MCF 10A (cell line): ENCODE data around the gene FAM24B. TPM values are rescaled to one million over a fixed set of nuclear protein-coding genes. Genes with fewer than 3 reads are reported as not detected.
A peak's percentile ranks its signal among the peaks of the same experiment; 100 is the strongest.

Source experiments
- BruUV-seq: library from RNA; stranded (reverse); fragments of 400-500 nt; replicated peaks from 2 replicates; lab custom pipeline; 2021; lab: Mats Ljungman, UMichigan
- CTCF ChIA-PET: fragments of 300-600 bp; sonication (Branson Sonifier 250); formaldehyde crosslinking; extraction: SDS; loops from one replicate; lab custom pipeline; 2021; ENCODE audit warnings: antibody characterized with exemption, inconsistent platforms; lab: Yijun Ruan, JAX
- POLR2A ChIA-PET: fragments of 300-600, 350-650 bp; sonication (Branson Sonifier 250); formaldehyde crosslinking; extraction: SDS; loops from one replicate; lab custom pipeline; 2020; ENCODE audit warnings: antibody characterized with exemption, inconsistent platforms; lab: Yijun Ruan, JAX
- DNase-seq: peaks from one replicate; pipeline ENCODE4 v3.0.0-alpha.2; 2018; ENCODE audit not compliant: unreplicated experiment
- H3K27ac Mint-ChIP-seq: one replicate; pipeline ENCODE4 v1.8.0; 2022; ENCODE audit warnings: mild to moderate bottlenecking, low read depth, mixed read lengths; ENCODE audit not compliant: unreplicated experiment
- H3K27me3 Mint-ChIP-seq: one replicate; pipeline ENCODE4 v1.8.0; 2022; ENCODE audit warnings: mixed read lengths; ENCODE audit not compliant: insufficient read depth, unreplicated experiment
- H3K36me3 Mint-ChIP-seq: one replicate; pipeline ENCODE4 v1.8.0; 2022; ENCODE audit warnings: mild to moderate bottlenecking, moderate library complexity, mixed read lengths; ENCODE audit not compliant: insufficient read depth, unreplicated experiment
- H3K4me1 Mint-ChIP-seq: one replicate; pipeline ENCODE4 v1.8.0; 2022; ENCODE audit warnings: mixed read lengths; ENCODE audit not compliant: insufficient read depth, unreplicated experiment
- H3K4me3 Mint-ChIP-seq: one replicate; pipeline ENCODE4 v1.8.0; 2022; ENCODE audit warnings: mild to moderate bottlenecking, moderate library complexity, mixed read lengths; ENCODE audit not compliant: unreplicated experiment
- H3K9me3 Mint-ChIP-seq: one replicate; pipeline ENCODE4 v1.8.0; 2022; ENCODE audit warnings: mixed read lengths; ENCODE audit not compliant: unreplicated experiment
- CTCF ChIP-seq: fragments of 200-600 bp; IDR thresholded peaks from one replicate; pipeline ENCODE4 v1.8.0; 2022; ENCODE audit warnings: antibody characterized with exemption, mild to moderate bottlenecking; ENCODE audit not compliant: unreplicated experiment
- intact Hi-C: fragments of 100-400 bp; cut with micrococcal nuclease; formaldehyde crosslinking; loops from 2 replicates; pipeline ENCODE4 v1.14.1; 2022
- total RNA-seq: library from RNA; stranded (reverse); gene quantifications from 2 replicates; pipeline ENCODE4 v1.2.3, GENCODE V29; 2022

FAM24B gene
- total RNA-seq, 1 experiment from 2014 or later: 23.7 TPM

- Mint-ChIP-seq H3K9me3 (peaks cover 7% of the 10 kb centered on the region), H3K36me3 (peaks cover 13% of the 10 kb centered on the region), H3K27ac (peak overlapping the region; percentile 29), H3K27me3 (no peaks in the 10 kb centered on the region), H3K4me3 (no peak overlapping the region), H3K4me1 (peaks cover 55% of the 10 kb centered on the region)
- BruUV-seq: no TSS peak
- ChIA-PET CTCF (interaction anchor here (0.6 to 1.2 kb wide), 2 partner anchors 13 to 15 kb away, joined by 3 to 5 read pairs; no protein-coding TSS in a partner anchor), POLR2A (interaction anchor here (0.6 kb wide), 1 partner anchor 16 kb away, joined by 4 read pairs; no protein-coding TSS in a partner anchor)
- peak; percentile 38 for DNase-seq
- intact Hi-C loops: no loop called here
- TF ChIP-seq CTCF: no peak
Measured at GRCh38 chr10:122849090-122849489, 30.3 kb downstream of the FAM24B start.

GRCh38 chr10:122847782-122848604 is 31.4 kb downstream of the FAM24B start:
- Mint-ChIP-seq H3K27me3 (no peaks in the 10 kb centered on the region), H3K9me3 (peaks cover 7% of the 10 kb centered on the region), H3K36me3 (peaks cover 13% of the 10 kb centered on the region), H3K4me1 (peaks cover 44% of the 10 kb centered on the region), H3K4me3 (no peak overlapping the region), H3K27ac (peak overlapping the region; percentile 29)
- ChIA-PET CTCF (interaction anchor here (0.6 to 1.2 kb wide), 3 partner anchors 12 to 1734 kb away, joined by 3 to 5 read pairs (median 4); no protein-coding TSS in a partner anchor), POLR2A (no interaction called here)
- intact Hi-C loops: no loop called here
- TF ChIP-seq CTCF: no peak
- no TSS peak for BruUV-seq
- no peak for DNase-seq

GRCh38 chr10:122845783-122846332 is 33.5 kb downstream of the FAM24B start, which contains the start of gene CUZD1:
TSS of gene CUZD1 (minus strand) at chr10:122845857. CDS start at chr10:122845843, 14 bp downstream.
- ChIA-PET POLR2A (no interaction called here), CTCF (no interaction called here)
- Mint-ChIP-seq H3K27ac (no peak within 1 kb of the TSS), H3K4me3 (no peak within 1 kb of the TSS), H3K4me1 (peaks cover 25% of the 10 kb centered on the region), H3K27me3 (no peaks in the 10 kb centered on the region), H3K36me3 (peaks cover 13% of the 10 kb centered on the region), H3K9me3 (peaks cover 7% of the 10 kb centered on the region)
- no peak for DNase-seq
- intact Hi-C loops: no loop called here
- no TSS peak for BruUV-seq
- TF ChIP-seq CTCF: no peak

- no peak for DNase-seq
- H3K27ac Mint-ChIP-seq: no peak overlapping the region
- BruUV-seq: no TSS peak
- H3K36me3 Mint-ChIP-seq: peaks cover 7% of the 10 kb centered on the region
- intact Hi-C loops: no loop called here
- H3K9me3 Mint-ChIP-seq: peaks cover 7% of the 10 kb centered on the region
- ChIA-PET POLR2A (interaction anchor here (1.4 kb wide), 1 partner anchor 10 kb away, joined by 4 read pairs; no protein-coding TSS in a partner anchor), CTCF (no interaction called here)
- H3K27me3 Mint-ChIP-seq: no peaks in the 10 kb centered on the region
- no peak overlapping the region for H3K4me3 Mint-ChIP-seq
- TF ChIP-seq CTCF: no peak
- peaks cover 8% of the 10 kb centered on the region for H3K4me1 Mint-ChIP-seq
Measured at GRCh38 chr10:122844146-122844545, 35.2 kb downstream of the FAM24B start.
